HFF-Myc (cell line): ENCODE data around the gene PTGES3.
A peak's percentile ranks its signal among the peaks of the same experiment; 100 is the strongest.
"Not testable (repeated sequence)": the region's sequence is repeated elsewhere in the genome, so short reads cannot be mapped to it uniquely, and the experiment has no call there.

Source experiments
- DNase-seq: peaks from one replicate; pipeline ENCODE4 v3.0.0-alpha.2; 2011; ENCODE audit warnings: low read depth; ENCODE audit errors: extremely low read depth
- H3K4me3 ChIP-seq: replicated peaks from 2 replicates; pipeline ENCODE4 v1.5.1; 2011; ENCODE audit warnings: low read depth, mild to moderate bottlenecking, control low read depth, low read length
- TF ChIP-seq, protein P1 (sequence below): IDR thresholded peaks from 2 replicates; pipeline ENCODE4 v1.5.1; 2012; ENCODE audit warnings: mild to moderate bottlenecking, low read depth, low read length, control low read depth; ENCODE audit errors: missing control alignments

PTGES3 gene

DNA sequence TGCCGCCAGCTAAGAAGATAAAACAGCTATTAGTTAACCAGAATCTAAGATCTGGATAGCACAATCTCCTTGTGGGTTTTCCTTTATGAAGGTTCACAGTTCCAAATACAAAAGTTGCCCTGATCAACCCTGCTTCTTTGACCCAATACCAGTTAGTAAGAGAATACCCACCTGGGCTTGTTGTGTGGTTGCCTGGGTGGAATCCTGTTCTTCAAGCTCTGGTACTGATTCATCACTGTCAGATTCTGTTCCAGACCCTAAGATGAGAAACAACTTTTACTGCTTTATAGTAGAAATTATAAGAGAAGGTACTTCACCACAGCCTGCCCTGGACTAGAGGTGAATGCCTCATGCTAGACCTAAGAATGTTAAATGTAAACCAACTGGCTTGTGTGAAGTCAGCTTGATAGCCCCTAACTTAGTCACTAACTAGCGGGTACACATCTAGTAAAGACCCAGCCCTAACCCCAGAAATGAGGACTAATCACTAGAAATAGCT lies 26.4 kb upstream of the PTGES3 start:
- no peak overlapping the region for H3K4me3 ChIP-seq
- no peak for DNase-seq
- TF ChIP-seq, protein P1, sequence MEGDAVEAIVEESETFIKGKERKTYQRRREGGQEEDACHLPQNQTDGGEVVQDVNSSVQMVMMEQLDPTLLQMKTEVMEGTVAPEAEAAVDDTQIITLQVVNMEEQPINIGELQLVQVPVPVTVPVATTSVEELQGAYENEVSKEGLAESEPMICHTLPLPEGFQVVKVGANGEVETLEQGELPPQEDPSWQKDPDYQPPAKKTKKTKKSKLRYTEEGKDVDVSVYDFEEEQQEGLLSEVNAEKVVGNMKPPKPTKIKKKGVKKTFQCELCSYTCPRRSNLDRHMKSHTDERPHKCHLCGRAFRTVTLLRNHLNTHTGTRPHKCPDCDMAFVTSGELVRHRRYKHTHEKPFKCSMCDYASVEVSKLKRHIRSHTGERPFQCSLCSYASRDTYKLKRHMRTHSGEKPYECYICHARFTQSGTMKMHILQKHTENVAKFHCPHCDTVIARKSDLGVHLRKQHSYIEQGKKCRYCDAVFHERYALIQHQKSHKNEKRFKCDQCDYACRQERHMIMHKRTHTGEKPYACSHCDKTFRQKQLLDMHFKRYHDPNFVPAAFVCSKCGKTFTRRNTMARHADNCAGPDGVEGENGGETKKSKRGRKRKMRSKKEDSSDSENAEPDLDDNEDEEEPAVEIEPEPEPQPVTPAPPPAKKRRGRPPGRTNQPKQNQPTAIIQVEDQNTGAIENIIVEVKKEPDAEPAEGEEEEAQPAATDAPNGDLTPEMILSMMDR, result no peak

DNA sequence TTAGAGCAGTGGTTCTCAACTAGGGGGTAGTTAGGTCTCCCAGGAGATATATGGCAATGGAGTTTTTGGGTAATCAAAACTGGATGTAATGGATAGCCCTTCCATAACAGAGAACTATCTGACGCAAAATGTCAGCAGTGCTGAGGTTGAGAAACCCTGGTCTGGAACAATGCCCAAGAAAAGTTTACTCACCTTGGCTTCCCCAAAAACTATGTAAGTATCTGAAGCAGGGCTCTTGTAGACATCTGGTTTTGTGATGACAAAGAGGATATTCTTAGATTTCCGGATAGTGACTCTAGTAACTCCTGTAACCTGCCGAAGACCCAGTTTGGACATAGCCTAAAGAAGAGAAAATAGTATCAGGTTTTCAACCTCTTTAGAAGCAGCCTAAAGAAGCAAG lies 25.3 kb upstream of the PTGES3 start:
- no peak for DNase-seq

DNA sequence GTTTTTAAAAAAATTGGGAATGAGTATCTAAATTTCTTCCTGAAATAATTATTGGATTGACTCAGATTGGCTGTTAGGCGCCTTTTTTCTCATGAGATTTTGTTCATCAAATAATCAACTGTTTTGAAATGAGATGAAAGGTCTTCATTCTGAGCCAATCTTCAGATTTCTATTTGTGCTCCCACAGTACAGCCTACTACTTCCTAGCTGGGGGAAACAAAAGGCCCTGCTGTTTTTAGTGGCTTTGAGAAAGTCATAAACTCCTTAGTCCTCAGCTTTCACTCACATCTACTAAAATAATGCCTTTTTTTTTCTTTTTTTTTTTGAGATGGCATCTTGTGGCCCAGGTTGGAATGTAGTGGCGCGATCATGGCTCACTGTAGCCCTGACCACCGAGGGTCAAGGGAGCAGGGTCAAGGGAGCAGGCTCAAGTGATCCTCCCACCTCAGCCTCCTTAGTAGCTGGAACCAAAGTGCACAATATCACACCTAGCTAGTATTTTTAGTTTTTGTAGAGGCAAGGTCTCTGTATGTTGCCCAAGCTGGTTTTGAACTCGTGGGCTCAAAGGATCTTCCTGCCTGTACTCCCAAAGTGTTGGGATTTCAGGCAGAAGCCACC lies 21.8 kb upstream of the PTGES3 start:
- TF ChIP-seq, protein P1, result no peak
- DNase-seq, result no peak
- H3K4me3 ChIP-seq, result no peak overlapping the region

More for the DNA sequence above, 25.3 kb upstream of the PTGES3 start:
- no peak overlapping the region for H3K4me3 ChIP-seq
- TF ChIP-seq, protein P1, result no peak

DNA sequence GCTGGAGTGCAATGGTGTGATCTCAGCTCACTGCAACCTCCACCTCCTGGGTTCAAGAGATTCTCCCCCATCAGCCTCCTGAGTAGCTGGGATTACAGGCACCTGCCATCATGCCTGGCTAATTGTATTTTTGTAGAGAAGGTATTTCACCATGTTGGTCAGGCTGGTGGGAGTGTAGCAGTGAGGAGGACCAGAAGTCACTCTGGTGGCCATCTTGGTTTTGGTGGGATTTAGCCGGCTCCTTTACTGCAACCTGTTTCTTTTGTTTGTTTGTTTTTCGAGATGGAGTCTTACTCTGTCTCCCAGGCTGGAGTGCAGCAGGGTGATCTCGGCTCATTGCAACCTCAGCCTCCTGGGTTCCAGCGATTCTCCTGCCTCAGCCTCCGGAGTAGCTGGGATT lies 16.4 kb upstream of the PTGES3 start:
- DNase-seq, H3K4me3 ChIP-seq: not testable (repeated sequence)

DNA sequence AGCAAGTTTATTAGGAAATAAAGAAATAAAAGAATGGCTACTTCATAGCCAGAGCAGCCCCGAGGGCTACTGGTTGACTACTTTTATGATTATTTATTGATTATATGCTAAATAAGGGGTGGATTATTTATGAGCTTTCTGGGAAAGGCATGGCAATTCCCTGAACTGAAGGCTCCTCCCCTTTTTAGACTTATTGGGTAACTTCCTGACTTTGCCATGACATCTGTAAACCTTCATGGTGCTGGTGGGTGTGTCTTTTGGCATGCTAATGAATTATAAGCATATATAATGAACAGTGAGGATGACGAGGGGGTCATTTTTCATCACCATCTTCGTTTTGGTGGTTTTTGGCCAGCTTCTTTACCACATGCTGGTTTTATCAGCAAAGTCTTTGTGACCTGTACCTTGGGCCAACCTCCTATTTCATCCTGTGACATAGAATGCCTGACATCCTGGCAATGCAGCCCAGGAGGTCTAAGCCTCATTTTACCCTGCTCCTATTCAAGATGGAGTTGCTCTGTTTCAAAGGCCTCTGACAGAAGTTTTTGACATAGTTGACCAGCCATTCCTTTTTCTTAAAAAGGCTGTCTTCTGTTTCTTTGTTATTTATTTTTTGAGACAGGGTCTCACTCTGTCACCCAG lies 11.1 kb upstream of the PTGES3 start:
- no peak overlapping the region for H3K4me3 ChIP-seq

DNA sequence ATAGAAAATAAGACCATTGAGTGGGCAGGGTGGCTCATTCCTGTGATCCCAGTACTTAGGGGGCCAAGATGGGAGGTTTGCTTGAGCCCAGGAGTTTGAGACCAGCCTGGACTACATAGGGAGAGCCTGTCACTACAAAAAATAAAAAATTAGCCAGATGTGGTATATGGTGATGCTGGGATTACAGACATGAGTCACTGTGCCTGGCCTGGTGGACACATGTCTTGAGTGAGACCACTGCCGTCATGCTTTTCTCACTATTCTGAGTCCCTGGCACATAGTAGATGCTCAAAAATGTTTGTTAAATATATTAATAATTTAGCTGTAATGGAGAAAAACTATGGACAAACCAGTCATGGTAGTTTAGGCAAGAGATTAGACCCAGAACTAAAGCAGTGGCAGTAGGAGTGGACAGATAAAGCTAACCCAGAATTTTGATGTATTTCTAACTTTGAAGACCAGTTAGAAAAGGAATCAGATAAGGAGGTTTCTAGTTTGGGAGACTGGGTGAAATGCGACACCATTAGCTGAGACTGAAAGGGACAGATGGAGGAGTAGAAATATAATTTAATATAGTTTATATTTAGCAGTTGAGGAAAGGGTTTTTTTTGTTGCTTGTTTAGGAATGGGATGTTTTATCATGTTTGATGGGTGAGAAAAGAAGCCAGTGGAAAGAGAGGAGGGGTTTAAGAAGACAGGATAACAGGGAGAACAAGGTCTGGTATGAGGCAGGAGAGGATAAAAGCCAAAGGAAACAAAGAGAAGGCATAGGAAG lies 7.4 kb upstream of the PTGES3 start:
- peak; percentile 48 for DNase-seq
- TF ChIP-seq, protein P1, result no peak
- no peak overlapping the region for H3K4me3 ChIP-seq

More for the DNA sequence above, 11.1 kb upstream of the PTGES3 start:
- DNase-seq, result no peak
- TF ChIP-seq, protein P1, result no peak

DNA sequence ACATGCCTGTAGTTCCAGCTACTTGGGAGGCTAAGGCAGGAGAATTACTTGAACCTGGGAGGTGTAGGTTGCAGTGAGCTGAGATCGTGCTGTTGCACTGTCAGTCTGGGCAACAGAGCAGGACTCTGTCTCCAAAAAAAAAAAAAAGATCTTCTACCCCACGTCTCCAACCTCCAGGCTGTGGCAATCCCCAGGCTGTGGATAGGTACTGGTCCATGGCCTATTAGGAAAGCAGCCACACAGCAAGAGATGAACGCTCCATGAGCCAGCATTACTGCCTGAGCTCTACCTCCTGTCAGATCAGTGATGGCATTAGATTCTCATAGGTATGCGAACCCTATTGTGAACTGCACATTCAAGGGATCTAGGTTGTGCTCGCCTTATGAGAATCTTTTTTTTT lies 6.1 kb upstream of the PTGES3 start:
- DNase-seq, result no peak
- TF ChIP-seq, protein P1, result no peak
- H3K4me3 ChIP-seq, result no peak overlapping the region
